Activated CD8-positive, alpha-beta T cell treated with anti-CD3 and anti-CD28 coated beads, Interleukin-2, amount 10 ng/mL, durations not matched to agents 7 days and 5 days (primary cell): Measurements from ENCODE around the gene SCN2B. TPM values are rescaled to one million over a fixed set of nuclear protein-coding genes. Genes with fewer than 3 reads are reported as not detected.

ENCODE experiments used
- ATAC-seq: fragments of 150-1000 bp; cut with Tn5 transposase; one replicate; pipeline ENCODE4 v1.10.0; 2021; ENCODE audit warnings: moderate library complexity
- CTCF ChIA-PET: fragments of 350-600 bp; sonication (Branson Sonifier 250); formaldehyde crosslinking; loops from one replicate; lab custom pipeline; 2021; ENCODE audit warnings: antibody characterized with exemption; lab: Charles Lee
- POLR2A ChIA-PET: fragments of 350-600 bp; sonication (Branson Sonifier 250); formaldehyde crosslinking; loops from one replicate; lab custom pipeline; 2021; ENCODE audit warnings: antibody characterized with exemption; lab: Charles Lee
- DNase-seq: peaks from one replicate; pipeline ENCODE4 v3.0.0-alpha.2; 2020
- H3K27ac Mint-ChIP-seq: one replicate; pipeline ENCODE4 v1.8.0; 2021; ENCODE audit warnings: mild to moderate bottlenecking, mixed read lengths
- H3K27me3 Mint-ChIP-seq: one replicate; pipeline ENCODE4 v1.8.0; 2021; ENCODE audit warnings: low read depth, mixed read lengths
- H3K36me3 Mint-ChIP-seq: one replicate; pipeline ENCODE4 v1.8.0; 2021; ENCODE audit warnings: low read depth, mixed read lengths
- H3K4me1 Mint-ChIP-seq: one replicate; pipeline ENCODE4 v1.8.0; 2021; ENCODE audit warnings: low read depth, mixed read lengths
- H3K4me3 Mint-ChIP-seq: one replicate; pipeline ENCODE4 v1.8.0; 2021; ENCODE audit warnings: mild to moderate bottlenecking, mixed read lengths
- H3K9me3 Mint-ChIP-seq: one replicate; pipeline ENCODE4 v1.8.0; 2022; ENCODE audit warnings: mixed read lengths; ENCODE audit not compliant: insufficient read depth
- total RNA-seq, 2 experiments: library from RNA; stranded (reverse); gene quantifications; one replicate each; pipeline ENCODE4 v1.2.3, GENCODE V29; 2021

Gene SCN2B
- total RNA-seq, 2 experiments from 2014 or later, result not detected

GRCh38 chr11:118132385-118133151, 43.9 kb downstream of the SCN2B start:
- no peaks in the 10 kb centered on the region for H3K9me3 Mint-ChIP-seq
- no peaks in the 10 kb centered on the region for H3K36me3 Mint-ChIP-seq
- H3K4me3 Mint-ChIP-seq, result no peak overlapping the region
- POLR2A ChIA-PET, result no interaction called here
- peaks cover 27% of the 10 kb centered on the region for H3K27me3 Mint-ChIP-seq
- DNase-seq, result no peak
- peaks cover 4% of the 10 kb centered on the region for H3K4me1 Mint-ChIP-seq
- ATAC-seq, result no peak
- no peak overlapping the region for H3K27ac Mint-ChIP-seq
- CTCF ChIA-PET, result interaction anchor here (2.3 kb wide), 1 partner anchor 39 kb away, joined by 6 read pairs; no protein-coding TSS in a partner anchor

- Mint-ChIP-seq H3K9me3 (no peaks in the 10 kb centered on the region), H3K36me3 (no peaks in the 10 kb centered on the region), H3K27me3 (peaks cover 21% of the 10 kb centered on the region), H3K4me3 (no peak overlapping the region), H3K27ac (no peak overlapping the region), H3K4me1 (peaks cover 7% of the 10 kb centered on the region)
- POLR2A ChIA-PET, result interaction anchor here (1.2 kb wide), 1 partner anchor 10 kb away, joined by 4 read pairs; no protein-coding TSS in a partner anchor
- CTCF ChIA-PET, result interaction anchor here (2.3 kb wide), 1 partner anchor 42 kb away, joined by 6 read pairs; no protein-coding TSS in a partner anchor
- DNase-seq (no peak), ATAC-seq (no peak)
Observed at GRCh38 chr11:118129471-118130172, 46.8 kb downstream of the SCN2B start.

- H3K9me3 Mint-ChIP-seq, result no peaks in the 10 kb centered on the region
- H3K27ac Mint-ChIP-seq, result no peak overlapping the region
- DNase-seq (no peak), ATAC-seq (no peak)
- CTCF ChIA-PET, result no interaction called here
- no peaks in the 10 kb centered on the region for H3K36me3 Mint-ChIP-seq
- POLR2A ChIA-PET, result interaction anchor here (1.2 kb wide), 1 partner anchor 11 kb away, joined by 4 read pairs; no protein-coding TSS in a partner anchor
- H3K4me3 Mint-ChIP-seq, result no peak overlapping the region
- peaks cover 7% of the 10 kb centered on the region for H3K4me1 Mint-ChIP-seq
- peaks cover 16% of the 10 kb centered on the region for H3K27me3 Mint-ChIP-seq
Observed at GRCh38 chr11:118128721-118129470, 47.5 kb downstream of the SCN2B start.

- ATAC-seq (no peak), DNase-seq (no peak)
- no peaks in the 10 kb centered on the region for H3K9me3 Mint-ChIP-seq
- peaks cover 14% of the 10 kb centered on the region for H3K27me3 Mint-ChIP-seq
- H3K4me1 Mint-ChIP-seq, result peaks cover 7% of the 10 kb centered on the region
- no peak overlapping the region for H3K27ac Mint-ChIP-seq
- ChIA-PET CTCF (no interaction called here), POLR2A (no interaction called here)
- H3K36me3 Mint-ChIP-seq, result no peaks in the 10 kb centered on the region
- H3K4me3 Mint-ChIP-seq, result no peak overlapping the region
Observed at GRCh38 chr11:118128310-118128709, 48.1 kb downstream of the SCN2B start.

- ChIA-PET CTCF (no interaction called here), POLR2A (interaction anchor here (0.5 kb wide), 1 partner anchor 186 kb away, joined by 4 read pairs; no protein-coding TSS in a partner anchor)
Observed at GRCh38 chr11:118126082-118126838, 50.2 kb downstream of the SCN2B start.

GRCh38 chr11:118124929-118125535, 51.4 kb downstream of the SCN2B start:
- ChIA-PET POLR2A (no interaction called here), CTCF (interaction anchor here (1.6 kb wide), 1 partner anchor 47 kb away, joined by 4 read pairs; no protein-coding TSS in a partner anchor)
- Mint-ChIP-seq H3K27me3 (peaks cover 16% of the 10 kb centered on the region), H3K9me3 (peaks cover 9% of the 10 kb centered on the region), H3K36me3 (peaks cover 6% of the 10 kb centered on the region), H3K27ac (no peak overlapping the region), H3K4me3 (no peak overlapping the region), H3K4me1 (peaks cover 9% of the 10 kb centered on the region)
- DNase-seq (no peak), ATAC-seq (no peak)

More at GRCh38 chr11:118126082-118126838, 50.2 kb downstream of the SCN2B start:
- DNase-seq (no peak), ATAC-seq (no peak)
- H3K36me3 Mint-ChIP-seq, result no peaks in the 10 kb centered on the region
- H3K4me3 Mint-ChIP-seq, result no peak overlapping the region
- no peaks in the 10 kb centered on the region for H3K9me3 Mint-ChIP-seq
- H3K4me1 Mint-ChIP-seq, result peaks cover 7% of the 10 kb centered on the region
- no peak overlapping the region for H3K27ac Mint-ChIP-seq
- H3K27me3 Mint-ChIP-seq, result peaks cover 18% of the 10 kb centered on the region

- H3K27me3 Mint-ChIP-seq, result peaks cover 7% of the 10 kb centered on the region
- H3K4me3 Mint-ChIP-seq, result no peak overlapping the region
- DNase-seq (no peak), ATAC-seq (no peak)
- H3K9me3 Mint-ChIP-seq, result peaks cover 11% of the 10 kb centered on the region
- ChIA-PET POLR2A (no interaction called here), CTCF (interaction anchor here (2.2 kb wide), 1 partner anchor 24 kb away, joined by 5 read pairs; no protein-coding TSS in a partner anchor)
- H3K36me3 Mint-ChIP-seq, result peaks cover 6% of the 10 kb centered on the region
- peaks cover 26% of the 10 kb centered on the region for H3K4me1 Mint-ChIP-seq
- no peak overlapping the region for H3K27ac Mint-ChIP-seq
Observed at GRCh38 chr11:118120793-118121192, 55.6 kb downstream of the SCN2B start.

GRCh38 chr11:118117790-118118601, 58.4 kb downstream of the SCN2B start:
- Mint-ChIP-seq H3K4me1 (peaks cover 51% of the 10 kb centered on the region), H3K9me3 (peaks cover 11% of the 10 kb centered on the region), H3K4me3 (peak overlapping the region; percentile 64), H3K27me3 (peaks cover 7% of the 10 kb centered on the region), H3K36me3 (peaks cover 6% of the 10 kb centered on the region), H3K27ac (peak overlapping the region; percentile 80)
- ChIA-PET POLR2A (interaction anchor here (0.6 kb wide), 1 partner anchor 165 kb away, joined by 3 read pairs; no protein-coding TSS in a partner anchor), CTCF (interaction anchor here (1.0 to 1.3 kb wide), 4 partner anchors 54 to 311 kb away, joined by 3 to 4 read pairs (median 4); no protein-coding TSS in a partner anchor)
- DNase-seq (peak; percentile 55), ATAC-seq (peak; percentile 83)

GRCh38 chr11:118115048-118115447, 61.4 kb downstream of the SCN2B start:
- Mint-ChIP-seq H3K27ac (peak overlapping the region; percentile 30), H3K27me3 (no peaks in the 10 kb centered on the region), H3K9me3 (peaks cover 2% of the 10 kb centered on the region), H3K4me3 (no peak overlapping the region), H3K4me1 (peaks cover 64% of the 10 kb centered on the region), H3K36me3 (no peaks in the 10 kb centered on the region)
- POLR2A ChIA-PET, result no interaction called here
- no peak for DNase-seq
- CTCF ChIA-PET, result interaction anchor here (0.8 to 1.1 kb wide), 3 partner anchors 57 to 168 kb away, joined by 3 to 4 read pairs (median 4); no protein-coding TSS in a partner anchor
- ATAC-seq, result no peak

GRCh38 chr11:118114266-118114665, 62.2 kb downstream of the SCN2B start:
- POLR2A ChIA-PET, result interaction anchor here (0.6 kb wide), 1 partner anchor 18 kb away, joined by 3 read pairs; no protein-coding TSS in a partner anchor
- H3K27me3 Mint-ChIP-seq, result no peaks in the 10 kb centered on the region
- H3K4me1 Mint-ChIP-seq, result peaks cover 64% of the 10 kb centered on the region
- no peaks in the 10 kb centered on the region for H3K9me3 Mint-ChIP-seq
- no peak for ATAC-seq
- H3K4me3 Mint-ChIP-seq, result no peak overlapping the region
- CTCF ChIA-PET, result interaction anchor here (0.8 to 1.4 kb wide), 5 partner anchors 20 to 307 kb away, joined by 3 to 6 read pairs (median 4); no protein-coding TSS in a partner anchor
- DNase-seq, result no peak
- H3K27ac Mint-ChIP-seq, result peak overlapping the region; percentile 30
- H3K36me3 Mint-ChIP-seq, result no peaks in the 10 kb centered on the region
